ENCODE results near the gene DBP. TPM values are rescaled to one million over a fixed set of nuclear protein-coding genes. Genes with fewer than 3 reads are reported as not detected.
A peak's percentile ranks its signal among the peaks of the same experiment; 100 is the strongest.

DBP gene
- total and polyA plus RNA-seq, 10 donors: 11.4 to 29.5 (median 23.3) TPM

- H3K36me3 ChIP-seq: no peaks in the 10 kb centered on the region
- intact Hi-C loops (cut with DNase I; ENCODE audit: low total_unique reads): no loop called here
Observed at GRCh38 chr19:48656840-48657474, 19.8 kb upstream of the DBP start.

GRCh38 chr19:48654299-48655059 lies 17.3 kb upstream of the DBP start:
- Histone ChIP-seq H3K27me3 (replicated peaks in 1 of 7) (no peaks in the 10 kb centered on the region), H3K4me3 (no peak overlapping the region), H3K4me1 (peaks cover 3 to 21% (median 6%) of the 10 kb centered on the region in 6 donors), H3K36me3 (no peaks in the 10 kb centered on the region), H3K27ac (no peak overlapping the region), H3K9me3 (no peaks in the 10 kb centered on the region)
- TF ChIP-seq POLR2A (IDR thresholded peaks at IDR 0.05) (no peak), CTCF (IDR thresholded peaks at IDR 0.05 in 8 of 11, conservative IDR thresholded peaks at IDR 0.05 in 3 of 11) (no peak), POLR2AphosphoS5 (IDR thresholded peaks at IDR 0.05) (no peak)
- WGBS, 5 donors: 50 to 59% (median 58%) methylated on average over 6 to 11 of the region's 11 CpGs
- no peak for DNase-seq
- intact Hi-C loops (cut with DNase I; ENCODE audit: low total_unique reads): no loop called here

More at GRCh38 chr19:48656840-48657474, 19.8 kb upstream of the DBP start:
- Histone ChIP-seq H3K9me3 (no peaks in the 10 kb centered on the region), H3K4me1 (peaks cover 10 to 32% (median 19%) of the 10 kb centered on the region in 6 donors), H3K4me3 (no peak overlapping the region), H3K27ac (no peak overlapping the region), H3K27me3 (replicated peaks in 1 of 7) (no peaks in the 10 kb centered on the region)
- no peak for TF ChIP-seq CTCF (IDR thresholded peaks at IDR 0.05 in 8 of 11, conservative IDR thresholded peaks at IDR 0.05 in 3 of 11)
- DNase-seq: no peak
- WGBS, 5 donors: 62 to 78% (median 70%) methylated on average over 16 of the region's 16 CpGs

GRCh38 chr19:48651683-48652048 lies 14.5 kb upstream of the DBP start:
- Histone ChIP-seq H3K36me3 (no peaks in the 10 kb centered on the region), H3K9me3 (no peaks in the 10 kb centered on the region), H3K27ac (peak overlapping the region in 1 of 8 donors; percentile 2), H3K4me3 (no peak overlapping the region), H3K4me1 (peaks cover 10 to 48% (median 19%) of the 10 kb centered on the region in 6 donors), H3K27me3 (replicated peaks in 1 of 7) (no peaks in the 10 kb centered on the region)
- TF ChIP-seq POLR2AphosphoS5 (IDR thresholded peaks at IDR 0.05): no peak
- TF ChIP-seq POLR2A (IDR thresholded peaks at IDR 0.05): no peak
- WGBS, 5 donors: 70 to 91% (median 83%) methylated on average over 5 of the region's 5 CpGs
- intact Hi-C loops (cut with DNase I; ENCODE audit: low total_unique reads): no loop called here
- no peak for DNase-seq

GRCh38 chr19:48650974-48651682 lies 13.9 kb upstream of the DBP start:
- WGBS, 5 donors: 91 to 97% (median 91%) methylated on average over 12 of the region's 12 CpGs
- Histone ChIP-seq H3K4me1 (peaks cover 10 to 53% (median 22%) of the 10 kb centered on the region in 6 donors), H3K4me3 (no peak overlapping the region), H3K36me3 (no peaks in the 10 kb centered on the region), H3K27me3 (replicated peaks in 1 of 7) (no peaks in the 10 kb centered on the region), H3K27ac (no peak overlapping the region), H3K9me3 (no peaks in the 10 kb centered on the region)
- intact Hi-C loops (cut with DNase I; ENCODE audit: low total_unique reads): no loop called here
- no peak for DNase-seq
- TF ChIP-seq POLR2AphosphoS5 (IDR thresholded peaks at IDR 0.05) (no peak), CTCF (IDR thresholded peaks at IDR 0.05 in 8 of 11, conservative IDR thresholded peaks at IDR 0.05 in 3 of 11) (no peak), POLR2A (IDR thresholded peaks at IDR 0.05) (no peak)

Data from spleen (tissue), 11 donors.